Nephron progenitor cell (in vitro differentiated cells): ENCODE measurements around the gene SRD5A2.

ENCODE experiments used
- DNase-seq: peaks from one replicate; pipeline ENCODE4 v3.0.0; 2021
- H3K27ac Mint-ChIP-seq: 2 replicates; pipeline ENCODE4 v1.8.0; 2021; ENCODE audit warnings: mild to moderate bottlenecking, moderate library complexity, mixed read lengths
- H3K27me3 Mint-ChIP-seq: 2 replicates; pipeline ENCODE4 v1.8.0; 2021; ENCODE audit warnings: mild to moderate bottlenecking, low read depth, mixed read lengths; ENCODE audit not compliant: poor library complexity
- H3K36me3 Mint-ChIP-seq: 2 replicates; pipeline ENCODE4 v1.8.0; 2021; ENCODE audit warnings: low read depth, mixed read lengths
- H3K4me1 Mint-ChIP-seq: 2 replicates; pipeline ENCODE4 v1.8.0; 2021; ENCODE audit warnings: mixed read lengths
- H3K4me3 Mint-ChIP-seq: 2 replicates; pipeline ENCODE4 v1.8.0; 2021; ENCODE audit warnings: mild to moderate bottlenecking, moderate library complexity, mixed read lengths
- H3K9me3 Mint-ChIP-seq: 2 replicates; pipeline ENCODE4 v1.8.0; 2021; ENCODE audit warnings: mild to moderate bottlenecking, moderate library complexity, mixed read lengths
- TF ChIP-seq, protein P1 (sequence below): fragments of 200-600 bp; sonication (generic); IDR thresholded peaks from 2 replicates; pipeline ENCODE4 v1.5.0; 2021; ENCODE audit warnings: antibody characterized with exemption

The SRD5A2 gene

DNA sequence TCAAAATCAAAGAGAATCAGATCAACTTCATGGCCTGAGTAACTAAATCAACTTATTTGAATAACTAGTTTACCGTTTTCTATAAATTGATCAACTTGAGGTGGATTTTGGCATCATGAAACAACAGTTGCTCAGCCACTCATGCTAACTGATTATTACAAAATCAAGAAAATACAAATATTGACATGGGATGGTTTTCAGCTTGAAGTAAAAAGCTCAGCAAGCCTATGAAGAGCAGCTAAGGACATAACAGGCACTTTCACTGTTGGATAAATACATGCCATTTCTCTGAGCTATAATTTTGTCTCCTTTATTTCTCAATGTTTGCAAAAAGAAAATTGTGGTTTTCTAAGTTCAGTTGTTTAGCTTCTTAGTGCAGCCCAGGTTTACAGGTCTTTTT lies 18.9 kb downstream of the SRD5A2 start:
- H3K36me3 Mint-ChIP-seq, result no peaks in the 10 kb centered on the region
- TF ChIP-seq, protein P1, sequence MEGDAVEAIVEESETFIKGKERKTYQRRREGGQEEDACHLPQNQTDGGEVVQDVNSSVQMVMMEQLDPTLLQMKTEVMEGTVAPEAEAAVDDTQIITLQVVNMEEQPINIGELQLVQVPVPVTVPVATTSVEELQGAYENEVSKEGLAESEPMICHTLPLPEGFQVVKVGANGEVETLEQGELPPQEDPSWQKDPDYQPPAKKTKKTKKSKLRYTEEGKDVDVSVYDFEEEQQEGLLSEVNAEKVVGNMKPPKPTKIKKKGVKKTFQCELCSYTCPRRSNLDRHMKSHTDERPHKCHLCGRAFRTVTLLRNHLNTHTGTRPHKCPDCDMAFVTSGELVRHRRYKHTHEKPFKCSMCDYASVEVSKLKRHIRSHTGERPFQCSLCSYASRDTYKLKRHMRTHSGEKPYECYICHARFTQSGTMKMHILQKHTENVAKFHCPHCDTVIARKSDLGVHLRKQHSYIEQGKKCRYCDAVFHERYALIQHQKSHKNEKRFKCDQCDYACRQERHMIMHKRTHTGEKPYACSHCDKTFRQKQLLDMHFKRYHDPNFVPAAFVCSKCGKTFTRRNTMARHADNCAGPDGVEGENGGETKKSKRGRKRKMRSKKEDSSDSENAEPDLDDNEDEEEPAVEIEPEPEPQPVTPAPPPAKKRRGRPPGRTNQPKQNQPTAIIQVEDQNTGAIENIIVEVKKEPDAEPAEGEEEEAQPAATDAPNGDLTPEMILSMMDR, result no peak
- no peaks in the 10 kb centered on the region for H3K4me1 Mint-ChIP-seq
- DNase-seq, result no peak
- H3K4me3 Mint-ChIP-seq, result no peak overlapping the region
- H3K27me3 Mint-ChIP-seq, result peaks cover 38% of the 10 kb centered on the region
- no peaks in the 10 kb centered on the region for H3K9me3 Mint-ChIP-seq
- H3K27ac Mint-ChIP-seq, result no peak overlapping the region

DNA sequence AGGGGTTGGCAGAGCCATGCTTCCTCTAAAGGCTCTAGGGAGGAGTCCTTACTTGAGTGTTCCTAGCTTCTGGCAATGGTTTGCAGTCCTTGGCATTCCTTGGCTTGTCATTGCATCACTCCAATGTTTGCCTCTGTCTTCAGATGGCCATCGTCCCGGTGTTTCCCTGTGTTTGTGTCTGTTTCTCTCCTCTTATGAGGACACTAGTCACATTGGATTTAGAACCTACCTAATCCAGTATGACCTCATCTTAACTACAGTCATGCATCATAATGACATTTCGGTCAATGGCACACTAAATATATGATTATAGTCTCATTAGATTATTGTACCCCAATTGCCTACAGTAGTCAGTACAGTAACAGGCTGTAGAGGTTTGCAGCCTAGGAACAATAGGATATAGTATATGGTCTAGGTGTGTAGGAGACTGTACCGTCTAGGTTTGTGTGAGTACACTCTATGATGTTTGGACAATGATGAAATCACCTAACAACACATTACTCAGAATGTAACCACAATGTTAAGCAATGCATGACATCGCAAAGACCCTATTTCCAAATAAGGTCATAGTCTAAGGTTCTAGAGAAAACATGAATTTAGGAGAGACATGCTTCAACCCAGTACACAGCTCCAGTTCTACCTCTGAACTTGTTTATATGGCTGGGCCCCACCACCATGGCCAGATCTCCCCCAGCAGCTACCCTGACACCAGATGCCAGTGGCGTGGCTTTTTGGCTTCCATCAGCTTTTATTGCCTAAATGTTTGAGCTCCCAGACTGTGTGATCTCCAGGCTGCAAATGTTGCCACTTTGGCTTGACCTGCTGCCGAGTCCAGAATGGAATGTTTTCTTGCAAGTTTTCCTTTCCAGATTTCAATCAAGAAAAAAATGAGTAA lies 22.1 kb downstream of the SRD5A2 start:
- TF ChIP-seq, protein P1, result no peak
- H3K27ac Mint-ChIP-seq, result no peak overlapping the region
- H3K4me3 Mint-ChIP-seq, result no peak overlapping the region
- H3K9me3 Mint-ChIP-seq, result peaks cover 15% of the 10 kb centered on the region
- H3K27me3 Mint-ChIP-seq, result peaks cover 29% of the 10 kb centered on the region
- no peaks in the 10 kb centered on the region for H3K4me1 Mint-ChIP-seq
- no peak for DNase-seq
- H3K36me3 Mint-ChIP-seq, result no peaks in the 10 kb centered on the region

DNA sequence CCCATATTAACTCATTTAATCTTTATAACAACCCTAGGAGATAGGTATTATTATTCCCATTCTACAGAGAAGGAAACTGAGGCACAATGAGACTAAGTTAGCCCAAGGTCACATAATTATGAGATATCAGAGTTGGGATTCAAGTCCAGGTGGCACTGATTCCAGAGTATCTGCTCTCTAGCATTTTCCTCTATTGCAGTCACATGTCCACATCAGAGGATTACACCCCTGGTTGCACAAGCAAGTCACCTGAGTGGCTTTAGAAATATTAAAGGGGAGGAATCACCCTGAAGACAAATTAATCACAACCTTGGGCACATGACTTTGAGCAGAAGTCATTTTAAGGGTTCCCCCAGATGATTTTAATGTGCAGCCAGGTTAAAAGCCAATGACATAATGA lies 23.8 kb downstream of the SRD5A2 start:
- Mint-ChIP-seq H3K4me3 (no peak overlapping the region), H3K27ac (no peak overlapping the region), H3K9me3 (peaks cover 29% of the 10 kb centered on the region), H3K27me3 (peaks cover 22% of the 10 kb centered on the region), H3K36me3 (no peaks in the 10 kb centered on the region), H3K4me1 (no peaks in the 10 kb centered on the region)
- TF ChIP-seq, protein P1, result no peak
- DNase-seq, result no peak

DNA sequence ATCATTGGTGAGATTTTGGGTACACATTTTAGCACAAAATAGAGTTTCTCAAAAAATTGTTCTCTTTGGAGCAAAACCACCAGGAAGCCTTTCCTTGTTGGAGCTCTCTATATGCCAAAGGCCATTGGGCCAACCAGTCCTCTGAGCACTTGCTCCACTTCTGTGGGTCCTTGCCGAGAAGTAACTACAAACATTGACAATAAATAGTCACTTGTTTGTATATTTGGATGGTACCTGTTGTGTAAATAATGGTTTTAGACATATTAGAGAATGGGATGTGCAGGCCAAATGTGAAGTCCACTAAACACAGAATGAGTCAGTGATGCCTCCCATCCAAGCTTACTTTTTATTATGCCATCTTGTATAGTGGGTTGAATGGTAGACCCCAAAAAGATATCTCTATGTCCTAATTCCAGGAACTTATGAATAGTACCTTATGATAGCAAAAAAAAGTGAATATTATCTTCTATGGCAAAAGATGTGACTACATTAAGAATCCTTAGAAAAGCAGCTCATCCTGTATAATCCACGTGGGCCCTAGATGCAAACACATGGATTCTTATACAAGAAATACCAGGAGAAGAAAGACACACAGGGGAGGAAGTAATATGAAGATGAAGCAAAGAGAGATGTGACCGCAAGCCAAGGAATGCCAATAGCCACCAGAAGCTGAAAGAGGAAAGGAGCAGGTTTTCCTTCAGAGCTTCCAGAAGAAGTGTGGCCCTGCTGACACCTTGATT lies 24.6 kb downstream of the SRD5A2 start:
- peaks cover 32% of the 10 kb centered on the region for H3K9me3 Mint-ChIP-seq
- no peaks in the 10 kb centered on the region for H3K36me3 Mint-ChIP-seq
- H3K27me3 Mint-ChIP-seq, result peaks cover 17% of the 10 kb centered on the region
- no peaks in the 10 kb centered on the region for H3K4me1 Mint-ChIP-seq
- no peak overlapping the region for H3K4me3 Mint-ChIP-seq
- TF ChIP-seq, protein P1, result no peak
- DNase-seq, result no peak
- H3K27ac Mint-ChIP-seq, result no peak overlapping the region

DNA sequence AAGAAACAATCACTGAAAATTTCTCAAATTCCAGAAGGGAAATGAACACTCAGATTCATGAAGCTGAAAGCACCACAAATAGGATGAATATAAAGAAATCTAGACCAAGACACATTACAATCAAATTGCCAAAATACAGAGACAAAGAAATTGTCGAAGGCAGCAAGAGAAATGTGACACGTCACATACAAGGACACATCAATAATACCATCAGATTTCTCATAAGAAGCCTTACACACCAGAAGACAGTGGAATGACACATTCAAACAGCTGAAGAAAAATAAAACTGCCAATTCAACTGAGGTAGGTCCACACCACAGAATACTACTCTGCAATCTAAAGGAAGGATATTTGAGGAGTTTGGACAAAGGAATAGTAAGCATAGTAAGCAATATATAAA lies 27.4 kb downstream of the SRD5A2 start:
- Mint-ChIP-seq H3K4me3 (no peak overlapping the region), H3K36me3 (no peaks in the 10 kb centered on the region), H3K27me3 (peaks cover 12% of the 10 kb centered on the region), H3K4me1 (no peaks in the 10 kb centered on the region), H3K9me3 (peaks cover 32% of the 10 kb centered on the region), H3K27ac (no peak overlapping the region)
- TF ChIP-seq, protein P1, result no peak
- DNase-seq, result no peak
